HL-60/S4 treated with phorbol 12-myristate 13-acetate at 8.2 ng/mL for 4 days and 3 days (cell line): ENCODE measurements around the gene ANAPC5.

ENCODE experiments used
- in situ Hi-C: fragments of 300-500 bp; cut with MboI; formaldehyde crosslinking; loops from 2 replicates; pipeline ENCODE4 v1.15.0; 2022; ENCODE audit warnings: low sequenced_read_pairs

Gene ANAPC5

DNA sequence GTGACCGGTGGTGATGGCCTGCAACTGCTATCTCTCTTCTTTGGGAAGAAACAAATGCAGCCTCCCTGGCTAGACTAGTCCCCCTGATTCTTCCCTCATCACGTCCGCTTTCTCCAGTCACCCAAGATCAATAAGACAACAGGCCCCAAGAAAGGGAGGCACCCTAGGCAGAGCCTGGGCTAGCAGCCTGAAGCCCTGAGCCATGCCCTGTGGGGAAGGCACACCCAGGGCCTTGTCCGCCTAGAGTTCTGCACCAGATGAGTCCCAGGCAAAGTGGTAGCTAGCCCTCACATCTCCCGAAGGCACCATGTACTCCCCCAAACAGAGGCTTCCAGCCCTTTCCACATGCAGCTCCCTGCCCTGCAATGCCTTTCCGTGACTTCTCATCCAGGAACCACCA lies 90.8 kb downstream of the ANAPC5 start:
- in situ Hi-C loops = no loop called here

DNA sequence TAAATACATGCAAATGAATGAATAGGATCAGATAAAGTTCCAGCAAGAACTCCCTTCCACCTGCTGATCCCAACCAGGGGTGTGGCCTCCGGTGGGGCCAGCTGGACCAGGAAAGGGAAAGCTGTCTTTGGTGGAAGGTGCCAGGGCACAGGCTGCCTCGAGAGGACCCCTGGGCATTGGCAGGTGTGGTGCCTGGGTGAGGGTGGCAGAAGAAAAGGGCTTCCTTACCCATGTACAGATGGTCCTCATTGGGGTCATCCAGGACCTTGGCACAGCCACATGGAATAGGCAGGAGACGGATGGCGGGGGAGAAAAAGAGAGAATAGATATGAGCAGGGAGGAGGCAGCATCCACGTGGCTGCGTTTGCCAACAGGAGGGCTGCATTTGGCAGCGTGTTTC lies 92.1 kb downstream of the ANAPC5 start:
- in situ Hi-C loops = no loop called here

DNA sequence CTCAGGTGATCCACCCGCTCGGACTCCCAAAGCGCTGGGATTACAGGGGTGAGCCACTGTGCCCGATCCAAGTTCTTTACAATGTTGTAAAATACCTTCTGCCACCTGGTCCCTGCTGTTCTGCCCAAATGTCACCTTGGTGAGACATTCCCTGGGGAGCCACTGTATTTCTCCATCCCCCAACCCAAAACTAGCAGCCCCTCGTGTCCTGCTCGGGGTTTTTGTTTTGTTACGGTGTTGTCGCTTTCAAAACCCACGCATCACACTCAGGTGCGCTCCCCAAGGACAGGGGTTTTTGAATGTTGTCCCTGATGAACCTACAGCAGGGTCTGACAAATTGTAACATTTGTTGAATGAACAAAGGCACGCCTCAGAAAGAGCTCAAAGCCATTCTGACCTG lies 93.1 kb downstream of the ANAPC5 start:
- in situ Hi-C loops = no loop called here
